Retina (tissue), 1 donor: ENCODE results near the gene FST.

Source experiments
- DNase-seq: peaks from one replicate; pipeline ENCODE4 v3.0.0-alpha.2; 2016

Gene FST

GRCh38 chr5:53480416-53481158, at the start of gene FST:
FST (plus strand) TSS chr5:53480629; CDS start chr5:53480792, 163 bp downstream.
- DNase-seq: peak; percentile 74

- DNase-seq: no peak
Observed at GRCh38 chr5:53431665-53432064, 48.8 kb upstream of the FST start.

GRCh38 chr5:53433026-53433425, 47.4 kb upstream of the FST start:
- no peak for DNase-seq

- DNase-seq: no peak
Observed at GRCh38 chr5:53434541-53434940, 45.9 kb upstream of the FST start.

- no peak for DNase-seq
Observed at GRCh38 chr5:53436480-53437191, 43.8 kb upstream of the FST start.

- no peak for DNase-seq
Observed at GRCh38 chr5:53438079-53438478, 42.4 kb upstream of the FST start.

GRCh38 chr5:53438486-53439472, 41.6 kb upstream of the FST start:
- no peak for DNase-seq

- no peak for DNase-seq
Observed at GRCh38 chr5:53442961-53443360, 37.5 kb upstream of the FST start.

GRCh38 chr5:53445569-53445968, 34.9 kb upstream of the FST start:
- DNase-seq: no peak

GRCh38 chr5:53446908-53447307, 33.5 kb upstream of the FST start:
- no peak for DNase-seq

- DNase-seq: no peak
Observed at GRCh38 chr5:53448851-53449250, 31.6 kb upstream of the FST start.

GRCh38 chr5:53453898-53454718, 26.3 kb upstream of the FST start:
- no peak for DNase-seq

GRCh38 chr5:53454719-53455000, 25.8 kb upstream of the FST start:
- no peak for DNase-seq

- no peak for DNase-seq
Observed at GRCh38 chr5:53456366-53456765, 24.1 kb upstream of the FST start.

- DNase-seq: no peak
Observed at GRCh38 chr5:53463909-53464621, 16.4 kb upstream of the FST start.

GRCh38 chr5:53464722-53465121, 15.7 kb upstream of the FST start:
- no peak for DNase-seq

- DNase-seq: no peak
Observed at GRCh38 chr5:53469946-53470687, 10.3 kb upstream of the FST start.

GRCh38 chr5:53472279-53472678, 8.2 kb upstream of the FST start:
- DNase-seq: no peak

- DNase-seq: no peak
Observed at GRCh38 chr5:53472720-53473510, 7.5 kb upstream of the FST start.

GRCh38 chr5:53473633-53474032, 6.8 kb upstream of the FST start:
- DNase-seq: no peak
